M059J (cell line): ENCODE data around the gene AATK. TPM values are rescaled to one million over a fixed set of nuclear protein-coding genes. Genes with fewer than 3 reads are reported as not detected.
"Not testable (repeated sequence)": the region's sequence is repeated elsewhere in the genome, so short reads cannot be mapped to it uniquely, and the experiment has no call there.

ENCODE experiments used
- DNase-seq: peaks from one replicate; pipeline ENCODE4 v3.0.0-alpha.2; 2012; ENCODE audit warnings: low read depth
- total RNA-seq: library from RNA; depleted of rRNA; stranded (reverse); fragments of >200 nt; shearing (Covaris generic); gene quantifications from 2 replicates; pipeline ENCODE4 v1.2.3, GENCODE V29; 2014

The AATK gene
- total RNA-seq, 1 experiment from 2014 or later = not detected

- no peak for DNase-seq
Measured at GRCh38 chr17:81161536-81161935, 4.5 kb downstream of the AATK start.

- peak; percentile 19 for DNase-seq
Measured at GRCh38 chr17:81160747-81161453, 5.1 kb downstream of the AATK start.

DNA sequence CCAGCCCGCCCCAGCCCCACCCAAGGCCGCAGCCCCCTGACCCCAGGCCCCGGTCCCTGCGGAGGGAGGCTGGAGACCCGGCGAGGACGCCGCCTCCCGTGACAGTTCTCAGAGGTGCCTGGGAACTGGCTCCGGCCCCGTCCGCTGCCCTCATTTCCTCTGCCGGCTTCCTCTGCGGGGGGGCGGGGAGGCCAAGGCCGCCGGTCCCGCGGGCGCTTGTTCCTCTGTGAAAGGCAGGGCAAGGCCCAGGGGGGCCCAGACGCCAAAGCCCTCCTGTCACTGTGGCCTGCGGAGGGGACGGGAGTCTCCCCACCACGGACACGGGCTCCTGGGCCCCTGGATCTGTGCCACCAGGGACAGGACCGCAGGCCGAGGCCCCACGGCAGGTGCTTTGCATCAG lies 5.7 kb downstream of the AATK start:
- DNase-seq = no peak

- no peak for DNase-seq
Measured at GRCh38 chr17:81159611-81160265, 6.3 kb downstream of the AATK start.

DNA sequence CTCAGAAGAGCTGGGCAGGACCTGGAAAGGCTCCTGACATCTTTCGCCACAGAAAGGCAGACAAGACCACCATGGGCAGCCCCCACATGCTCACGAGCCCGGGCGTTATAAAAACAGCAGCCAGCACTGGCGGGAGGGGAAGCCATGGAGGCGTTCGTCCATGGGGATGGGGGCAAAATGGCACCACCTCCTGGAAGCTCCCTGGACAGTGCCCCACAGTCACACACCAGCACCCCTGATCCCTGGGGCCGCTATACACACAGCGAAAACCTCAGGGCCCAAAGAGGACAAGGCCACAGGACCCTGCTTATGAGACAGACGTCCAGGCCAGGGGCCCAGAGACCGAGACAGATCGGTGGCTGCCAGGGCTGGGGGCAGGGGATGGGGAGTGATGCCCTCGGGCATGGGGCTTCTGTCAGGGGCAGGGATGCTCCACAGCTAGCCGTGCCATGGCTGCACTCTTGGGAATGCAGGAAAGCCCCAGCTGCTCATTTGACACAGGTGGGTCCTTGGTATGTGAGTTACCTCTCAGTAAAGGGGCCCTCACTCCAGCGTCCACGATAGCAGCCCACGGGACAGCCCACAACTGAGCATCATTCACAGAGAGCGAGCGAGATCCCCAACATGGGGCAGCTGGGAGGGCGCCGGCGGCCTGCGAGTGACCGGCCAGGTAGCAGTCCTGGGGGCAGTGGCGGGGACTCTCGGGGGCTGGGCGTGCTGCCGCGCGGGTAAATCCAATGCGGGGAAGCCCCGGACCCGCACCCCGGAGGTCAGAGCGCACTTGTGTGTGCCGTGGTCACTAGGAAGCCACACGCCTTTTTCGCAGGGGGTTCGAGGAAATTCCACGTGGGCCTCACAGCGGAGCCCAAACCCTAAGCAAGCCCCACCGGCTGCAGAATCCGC lies 7.1 kb downstream of the AATK start:
- DNase-seq = no peak

- DNase-seq = no peak
Measured at GRCh38 chr17:81157848-81158687, 8.0 kb downstream of the AATK start.

GRCh38 chr17:81156866-81157805 lies 8.9 kb downstream of the AATK start:
- no peak for DNase-seq

GRCh38 chr17:81154961-81155360 lies 11.1 kb downstream of the AATK start:
- DNase-seq = no peak

DNA sequence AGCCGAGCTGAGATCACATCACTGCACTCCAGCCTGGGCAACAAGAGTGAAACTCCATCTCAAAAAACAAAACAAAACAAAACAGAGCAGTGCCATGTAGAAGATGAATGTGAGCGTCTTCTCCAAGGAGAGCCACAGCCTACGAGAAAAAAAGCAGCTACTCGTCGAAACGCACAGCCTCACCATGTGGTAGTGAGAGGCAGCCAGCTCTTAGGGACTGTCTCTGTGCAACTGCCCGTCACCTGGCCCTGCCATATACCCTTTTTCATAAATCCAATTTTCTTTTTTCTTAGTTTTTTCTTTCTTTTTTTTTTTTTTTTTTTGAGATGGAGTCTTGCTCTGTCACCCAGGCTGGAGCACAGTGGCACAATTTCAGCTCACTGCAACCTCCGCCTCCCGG lies 12.0 kb downstream of the AATK start:
- not testable (repeated sequence) for DNase-seq

DNA sequence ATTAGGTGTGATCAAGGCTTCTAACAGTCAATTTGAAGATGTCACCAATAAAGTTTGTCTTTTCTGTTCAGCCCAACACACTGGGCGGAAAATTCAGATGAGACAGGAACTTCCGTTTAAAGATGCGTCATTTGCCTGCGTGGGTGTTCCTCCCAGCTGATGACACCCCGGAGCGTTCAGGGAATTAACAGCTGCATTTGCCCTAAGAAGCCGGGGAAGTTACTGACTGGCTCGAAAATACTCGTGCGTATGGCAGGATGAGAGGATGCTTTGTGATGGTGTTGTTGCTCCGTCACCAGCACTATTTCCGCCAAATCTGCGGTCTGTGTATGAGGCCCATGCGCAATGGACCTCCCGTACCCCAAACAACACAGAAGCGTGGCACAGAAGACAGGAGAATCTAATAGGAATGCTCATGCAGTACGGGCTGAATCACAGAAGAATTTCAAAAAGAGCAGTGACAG lies 12.6 kb downstream of the AATK start:
- no peak for DNase-seq

- no peak for DNase-seq
Measured at GRCh38 chr17:81152288-81152828, 13.7 kb downstream of the AATK start.

DNA sequence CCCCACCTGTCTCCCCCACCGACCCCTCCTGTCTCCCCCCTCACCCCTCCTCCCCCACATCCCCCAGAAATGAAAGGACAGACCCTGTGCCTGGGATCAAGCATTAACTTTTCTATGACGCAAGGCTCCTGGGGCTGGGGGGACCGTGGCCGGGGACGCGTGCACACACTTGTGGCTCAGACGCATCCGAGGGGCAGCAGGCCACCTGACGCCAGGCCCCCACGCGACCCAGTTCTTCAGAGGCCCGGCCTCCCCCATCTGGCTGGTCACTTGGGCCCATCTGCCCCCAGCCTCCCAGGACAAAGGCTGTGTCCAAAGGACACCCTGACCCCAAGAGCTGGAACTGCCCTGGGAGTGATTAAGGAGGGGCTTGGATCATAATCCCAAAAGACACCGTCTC lies 14.7 kb downstream of the AATK start:
- no peak for DNase-seq

DNA sequence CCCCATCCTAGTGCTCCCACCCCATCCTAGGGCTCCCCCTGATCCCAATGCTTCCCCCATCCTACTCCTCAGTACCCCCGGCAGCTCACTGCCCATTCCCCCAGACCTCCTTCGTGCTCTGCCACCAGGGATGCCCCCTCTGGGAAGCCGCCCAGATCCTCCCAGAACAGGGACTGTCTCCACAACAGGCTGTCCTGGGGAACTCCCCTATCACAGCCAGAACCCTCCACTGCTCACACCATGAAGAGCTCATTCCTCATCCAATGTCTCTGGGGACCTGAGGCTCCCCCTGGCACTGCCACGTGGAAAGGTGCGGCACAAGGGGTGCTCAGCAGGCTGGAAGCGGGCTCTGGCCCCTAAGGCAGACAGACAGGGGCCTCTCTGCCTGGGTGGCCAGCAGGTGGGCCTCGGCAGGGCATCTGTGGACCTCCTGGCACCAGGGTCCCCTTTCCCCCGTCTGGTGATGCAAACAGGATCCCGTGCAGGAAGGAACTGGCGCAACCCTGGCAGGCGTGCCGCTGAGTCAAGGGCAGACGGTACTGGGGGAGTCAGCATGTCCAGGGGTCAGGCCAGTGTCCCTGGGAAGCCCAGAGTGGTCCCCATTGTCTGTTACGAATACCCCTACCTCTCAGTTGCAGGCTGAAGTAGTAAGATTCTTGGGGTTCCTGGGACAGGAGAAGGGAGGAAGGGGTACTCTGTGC lies 15.5 kb downstream of the AATK start:
- DNase-seq = no peak

GRCh38 chr17:81148986-81149533 lies 17.0 kb downstream of the AATK start:
- no peak for DNase-seq

DNA sequence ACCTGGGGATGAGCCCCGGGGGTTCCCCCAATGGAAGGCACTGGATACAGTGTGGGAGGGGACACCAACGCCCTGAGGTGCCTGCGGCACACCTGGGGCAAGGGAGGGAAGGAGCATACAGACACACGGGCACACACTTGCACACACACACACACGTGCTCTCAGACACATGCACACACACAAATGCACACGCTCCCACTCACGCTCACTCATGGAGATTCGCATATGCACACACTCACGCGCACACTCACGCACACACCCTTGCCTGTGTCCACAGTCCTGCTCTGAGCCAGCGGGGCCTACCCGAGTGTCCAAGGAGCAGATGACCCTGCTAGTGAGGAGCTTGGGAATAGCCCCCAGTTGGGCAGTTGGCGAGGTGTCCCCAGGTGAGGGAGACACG lies 17.4 kb downstream of the AATK start:
- no peak for DNase-seq

GRCh38 chr17:81147701-81148100 lies 18.3 kb downstream of the AATK start:
- DNase-seq = no peak

DNA sequence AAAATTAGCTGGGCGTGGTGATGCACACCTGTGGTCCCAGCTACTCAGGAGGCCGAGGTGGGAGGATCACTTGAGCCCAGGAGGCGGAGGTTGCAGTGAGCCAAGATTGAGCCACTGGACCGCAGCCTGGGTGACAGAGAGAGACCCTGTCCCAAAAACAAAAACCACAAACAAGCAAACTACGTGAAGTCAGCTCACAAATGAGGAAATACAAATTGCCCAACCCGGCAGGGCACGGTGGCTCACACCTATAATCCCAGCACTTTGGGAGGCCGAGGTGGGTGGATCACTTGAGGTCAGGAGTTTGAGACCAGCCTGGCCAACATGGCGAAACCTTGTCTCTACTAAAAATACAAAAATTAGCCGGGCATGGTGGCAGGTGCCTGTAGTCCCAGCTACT lies 19.8 kb downstream of the AATK start:
- DNase-seq = not testable (repeated sequence)

DNA sequence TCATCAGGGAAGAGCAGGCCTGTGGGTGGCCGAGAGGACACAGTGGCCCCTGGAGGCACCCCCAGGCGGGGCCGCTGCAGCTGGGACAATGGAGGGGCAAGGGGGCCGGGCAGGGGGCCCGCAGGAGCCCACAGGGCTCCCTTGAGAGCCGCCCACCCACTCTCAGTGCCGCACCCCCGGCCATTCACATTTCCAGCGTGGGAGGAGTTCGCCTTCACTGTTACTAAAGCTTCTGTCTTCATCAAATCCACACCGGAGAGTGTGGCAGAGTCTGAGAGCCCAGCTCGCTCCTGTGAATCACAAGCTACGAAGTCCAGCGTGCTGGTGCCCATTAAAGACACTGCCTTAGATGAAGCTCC lies 21.6 kb downstream of the AATK start:
- no peak for DNase-seq

GRCh38 chr17:81143717-81144422 lies 22.2 kb downstream of the AATK start:
- DNase-seq = no peak
